Activated CD8-positive, alpha-beta T cell treated with anti-CD3 and anti-CD28 coated beads, Interleukin-2, amount 10 ng/mL, durations not matched to agents 7 days and 5 days (primary cell): Measurements from ENCODE around the gene SLC8A1. TPM values are rescaled to one million over a fixed set of nuclear protein-coding genes. Genes with fewer than 3 reads are reported as not detected.

ENCODE experiments used
- ATAC-seq: fragments of 150-1000 bp; cut with Tn5 transposase; one replicate; pipeline ENCODE4 v1.10.0; 2021; ENCODE audit warnings: moderate library complexity
- CTCF ChIA-PET: fragments of 350-600 bp; sonication (Branson Sonifier 250); formaldehyde crosslinking; loops from one replicate; lab custom pipeline; 2021; ENCODE audit warnings: antibody characterized with exemption; lab: Charles Lee
- POLR2A ChIA-PET: fragments of 350-600 bp; sonication (Branson Sonifier 250); formaldehyde crosslinking; loops from one replicate; lab custom pipeline; 2021; ENCODE audit warnings: antibody characterized with exemption; lab: Charles Lee
- DNase-seq: peaks from one replicate; pipeline ENCODE4 v3.0.0-alpha.2; 2020
- H3K27ac Mint-ChIP-seq: one replicate; pipeline ENCODE4 v1.8.0; 2021; ENCODE audit warnings: mild to moderate bottlenecking, mixed read lengths
- H3K27me3 Mint-ChIP-seq: one replicate; pipeline ENCODE4 v1.8.0; 2021; ENCODE audit warnings: low read depth, mixed read lengths
- H3K36me3 Mint-ChIP-seq: one replicate; pipeline ENCODE4 v1.8.0; 2021; ENCODE audit warnings: low read depth, mixed read lengths
- H3K4me1 Mint-ChIP-seq: one replicate; pipeline ENCODE4 v1.8.0; 2021; ENCODE audit warnings: low read depth, mixed read lengths
- H3K4me3 Mint-ChIP-seq: one replicate; pipeline ENCODE4 v1.8.0; 2021; ENCODE audit warnings: mild to moderate bottlenecking, mixed read lengths
- H3K9me3 Mint-ChIP-seq: one replicate; pipeline ENCODE4 v1.8.0; 2022; ENCODE audit warnings: mixed read lengths; ENCODE audit not compliant: insufficient read depth
- total RNA-seq, 2 experiments: library from RNA; stranded (reverse); gene quantifications; one replicate each; pipeline ENCODE4 v1.2.3, GENCODE V29; 2021

SLC8A1 gene
- total RNA-seq, 2 experiments from 2014 or later: 0.10 to 0.45 TPM

DNA sequence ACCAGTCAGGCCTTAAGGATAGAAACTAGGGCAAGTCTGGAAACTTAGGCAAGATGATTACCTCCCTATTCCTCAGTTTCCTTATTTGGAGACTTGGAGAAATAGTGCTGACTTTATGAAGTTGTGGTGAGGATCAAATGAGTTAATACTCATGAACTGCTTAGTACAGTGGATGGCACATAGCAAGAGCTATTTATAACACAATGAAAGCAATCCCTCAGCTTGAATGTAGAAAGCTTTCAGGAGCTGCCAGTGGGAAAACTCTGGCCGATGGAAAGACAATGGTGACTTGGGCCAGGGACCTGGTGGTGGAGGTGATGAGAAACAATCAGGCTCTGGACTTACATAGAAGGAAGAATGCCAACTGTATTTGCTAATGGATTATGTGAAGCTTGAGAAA lies 403.4 kb downstream of the SLC8A1 start:
- Mint-ChIP-seq H3K27me3 (no peaks in the 10 kb centered on the region), H3K36me3 (no peaks in the 10 kb centered on the region), H3K9me3 (no peaks in the 10 kb centered on the region), H3K27ac (no peak overlapping the region), H3K4me1 (no peaks in the 10 kb centered on the region), H3K4me3 (no peak overlapping the region)
- CTCF ChIA-PET: no interaction called here
- no peak for DNase-seq
- no peak for ATAC-seq
- POLR2A ChIA-PET: no interaction called here

- ChIA-PET POLR2A (no interaction called here), CTCF (no interaction called here)
- H3K9me3 Mint-ChIP-seq: no peaks in the 10 kb centered on the region
- no peak for DNase-seq
- no peaks in the 10 kb centered on the region for H3K4me1 Mint-ChIP-seq
- H3K27ac Mint-ChIP-seq: no peak overlapping the region
- H3K36me3 Mint-ChIP-seq: no peaks in the 10 kb centered on the region
- H3K27me3 Mint-ChIP-seq: no peaks in the 10 kb centered on the region
- no peak overlapping the region for H3K4me3 Mint-ChIP-seq
- ATAC-seq: no peak
Observed at GRCh38 chr2:40047406-40047805, 404.5 kb downstream of the SLC8A1 start.
